Vagina (tissue), 2 donors: ENCODE data around the gene DNAH3.

Experiments
- CTCF ChIP-seq, 3 experiments: fragments of 450-650 bp in 2 of 3; fragments of 200-600 bp in 1 of 3; sonication (generic) in 1 of 3; IDR thresholded peaks; one replicate each; pipeline ENCODE4 v1.5.1; 2017 to 2019; ENCODE audit warnings: antibody characterized with exemption in 3 of 3, mild to moderate bottlenecking in 2 of 3, moderate library complexity in 2 of 3
- POLR2A ChIP-seq, 2 donors: fragments of 450-650 bp; IDR thresholded peaks; one replicate each; pipeline ENCODE4 v1.6.1; 2017; ENCODE audit warnings: antibody characterized with exemption in 2 of 2, mild to moderate bottlenecking in 2 of 2, moderate library complexity in 2 of 2
- POLR2AphosphoS5 ChIP-seq, 2 donors: sonication (generic); formaldehyde crosslinking; IDR thresholded peaks; one replicate each; pipeline ENCODE4 v1.9.0; 2017; ENCODE audit warnings: antibody characterized with exemption in 2 of 2, mild to moderate bottlenecking in 2 of 2, low read depth in 1 of 2; ENCODE audit not compliant: insufficient read depth in 1 of 2

DNA sequence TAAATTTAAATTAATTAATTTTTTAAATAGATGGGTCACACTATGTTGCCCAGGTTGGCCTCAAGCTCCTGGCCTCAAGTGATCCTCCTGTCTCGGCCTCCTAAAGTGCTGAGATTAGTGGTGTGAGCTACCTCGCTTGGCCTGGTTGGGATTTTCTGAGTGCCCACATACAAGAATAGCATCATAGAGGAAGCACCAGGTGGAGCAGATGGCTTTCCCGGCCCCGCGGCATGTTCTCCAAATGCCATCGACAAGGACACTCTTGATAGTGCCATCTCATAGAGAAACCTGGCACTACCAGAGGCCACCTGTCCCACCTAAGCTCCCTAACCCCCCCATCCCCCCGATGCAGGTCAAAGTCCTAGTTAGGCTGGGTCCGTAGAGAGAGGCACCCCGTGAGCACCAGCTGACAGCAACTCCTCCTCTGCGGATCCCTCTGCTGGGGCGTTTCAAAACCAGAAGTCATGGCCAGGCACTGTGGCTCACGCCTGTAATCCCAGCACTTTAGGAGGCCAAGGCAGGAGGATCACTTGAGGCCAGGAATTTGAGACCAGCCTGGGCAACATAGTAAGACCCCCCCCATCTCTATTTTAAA is 65.9 kb downstream of the DNAH3 start:
- TF ChIP-seq POLR2AphosphoS5 (IDR thresholded peaks at IDR 0.05; ENCODE audit: insufficient read depth in 1 of 2, low read depth in 1 of 2) (no peak), CTCF (IDR thresholded peaks at IDR 0.05) (no peak), POLR2A (IDR thresholded peaks at IDR 0.05) (no peak)
